ENCODE measurements around the gene TMC8.
"Not testable (repeated sequence)": the region's sequence is repeated elsewhere in the genome, so short reads cannot be mapped to it uniquely, and the experiment has no call there.

Gene TMC8, protein sequence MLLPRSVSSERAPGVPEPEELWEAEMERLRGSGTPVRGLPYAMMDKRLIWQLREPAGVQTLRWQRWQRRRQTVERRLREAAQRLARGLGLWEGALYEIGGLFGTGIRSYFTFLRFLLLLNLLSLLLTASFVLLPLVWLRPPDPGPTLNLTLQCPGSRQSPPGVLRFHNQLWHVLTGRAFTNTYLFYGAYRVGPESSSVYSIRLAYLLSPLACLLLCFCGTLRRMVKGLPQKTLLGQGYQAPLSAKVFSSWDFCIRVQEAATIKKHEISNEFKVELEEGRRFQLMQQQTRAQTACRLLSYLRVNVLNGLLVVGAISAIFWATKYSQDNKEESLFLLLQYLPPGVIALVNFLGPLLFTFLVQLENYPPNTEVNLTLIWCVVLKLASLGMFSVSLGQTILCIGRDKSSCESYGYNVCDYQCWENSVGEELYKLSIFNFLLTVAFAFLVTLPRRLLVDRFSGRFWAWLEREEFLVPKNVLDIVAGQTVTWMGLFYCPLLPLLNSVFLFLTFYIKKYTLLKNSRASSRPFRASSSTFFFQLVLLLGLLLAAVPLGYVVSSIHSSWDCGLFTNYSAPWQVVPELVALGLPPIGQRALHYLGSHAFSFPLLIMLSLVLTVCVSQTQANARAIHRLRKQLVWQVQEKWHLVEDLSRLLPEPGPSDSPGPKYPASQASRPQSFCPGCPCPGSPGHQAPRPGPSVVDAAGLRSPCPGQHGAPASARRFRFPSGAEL

DNA sequence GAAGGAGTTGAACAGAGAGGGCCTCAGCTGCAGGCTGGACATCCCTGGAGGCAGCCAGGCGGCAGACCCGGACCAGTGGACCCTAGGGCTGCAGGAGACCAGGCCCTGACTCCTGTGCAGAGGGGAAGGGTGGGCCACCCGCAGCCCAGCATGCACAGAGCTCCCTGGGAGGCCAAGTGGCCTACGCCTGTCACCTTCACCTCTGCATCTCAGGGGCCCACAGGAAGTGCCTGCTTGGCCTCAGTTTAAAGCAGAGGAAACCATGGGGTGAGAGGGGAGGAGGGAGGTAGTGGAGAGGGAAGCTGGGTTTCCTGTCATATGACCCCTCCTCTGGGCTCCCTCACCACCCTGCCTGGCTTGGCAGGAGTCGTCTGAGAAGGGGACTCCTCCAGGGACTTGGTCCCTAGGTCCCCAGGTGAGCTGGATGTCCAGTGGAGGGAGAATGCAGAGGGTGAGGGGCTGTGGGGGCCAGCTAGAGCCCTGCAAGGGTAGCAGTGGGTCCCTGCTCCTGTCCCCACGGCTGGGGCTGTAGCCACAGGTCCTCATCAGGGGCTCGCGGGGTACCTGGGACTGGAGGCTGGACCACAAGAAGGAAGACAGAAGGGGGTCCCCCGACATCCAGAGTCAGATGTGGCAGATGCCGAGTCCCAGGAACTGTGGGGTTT is at the start of gene TMC8:
Gene TMC8 (plus strand): TSS at position 335 of the 665 bp plus-strand sequence. CDS start 818 bp downstream, outside the sequence.
- DNase-seq (ENCODE audit: extremely low spot score, insufficient read length, low read depth) (no peak), FAIRE-seq (peak; percentile 98)

DNA sequence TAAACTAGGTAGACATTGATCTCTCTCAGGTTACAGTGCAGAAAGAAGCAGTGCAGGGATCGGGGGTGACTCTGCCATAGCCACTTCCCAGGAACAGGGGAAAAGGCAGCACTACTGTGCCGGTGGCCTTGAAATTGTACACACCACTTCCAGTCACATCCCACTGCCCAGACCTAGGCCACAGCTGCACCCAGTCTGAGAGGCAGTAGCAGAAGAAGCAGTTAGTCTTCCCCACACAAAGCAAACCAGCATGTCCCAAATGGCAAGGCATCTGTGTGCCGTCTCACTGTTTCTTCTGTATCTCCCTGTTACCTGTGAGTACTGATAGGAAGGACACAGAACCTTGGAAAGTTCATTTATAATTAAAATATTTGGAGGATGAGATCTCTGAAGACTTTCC is 49.0 kb upstream of the TMC8 start:
- no peak for FAIRE-seq
- no peak for DNase-seq (ENCODE audit: extremely low spot score, insufficient read length, low read depth)

DNA sequence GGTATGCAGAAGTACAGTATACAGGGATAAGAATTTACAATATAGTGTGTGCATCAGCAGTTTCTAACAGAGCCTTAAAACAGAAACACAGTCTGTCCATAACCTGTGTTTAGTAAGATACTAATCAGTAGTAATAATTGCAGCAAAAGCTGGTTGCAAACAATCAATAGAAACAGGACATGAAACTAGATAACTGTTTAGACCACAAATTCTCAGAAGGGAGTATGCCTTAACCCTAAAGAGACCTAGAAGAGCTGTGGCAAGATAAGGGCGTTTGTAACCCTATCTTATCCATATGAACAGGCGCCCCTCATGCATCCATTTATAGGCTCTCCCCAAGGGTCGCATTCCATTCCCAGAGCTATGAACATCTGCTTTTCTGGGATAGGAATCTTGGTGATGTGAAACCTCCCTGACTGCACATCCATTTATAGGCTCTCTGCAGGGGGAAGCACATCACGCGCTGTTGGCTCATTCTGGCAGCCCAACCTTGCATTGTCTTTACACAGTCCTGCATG is 48.2 kb upstream of the TMC8 start:
- not testable (repeated sequence) for FAIRE-seq; DNase-seq (ENCODE audit: extremely low spot score, insufficient read length, low read depth)

DNA sequence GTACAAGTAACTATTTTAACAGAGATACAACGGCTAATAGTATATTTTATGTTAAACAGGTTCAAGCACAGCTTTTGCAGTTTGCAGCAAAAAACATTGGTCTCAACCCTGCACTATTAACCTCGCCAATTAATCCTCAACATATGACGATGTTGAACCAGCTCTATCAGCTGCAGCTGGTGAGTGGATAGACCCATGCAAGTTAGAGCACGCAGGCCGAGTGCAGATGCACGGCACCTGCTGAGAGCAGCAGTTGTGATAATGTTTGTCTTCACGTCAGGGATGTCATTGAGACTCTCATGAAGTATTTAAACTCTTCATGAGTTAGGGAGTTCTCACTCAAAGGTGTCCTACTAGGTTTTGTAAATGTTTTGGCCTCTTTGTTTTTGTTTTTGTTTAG is 47.6 kb upstream of the TMC8 start:
- DNase-seq (ENCODE audit: extremely low spot score, insufficient read length, low read depth) (no peak), FAIRE-seq (no peak)

DNA sequence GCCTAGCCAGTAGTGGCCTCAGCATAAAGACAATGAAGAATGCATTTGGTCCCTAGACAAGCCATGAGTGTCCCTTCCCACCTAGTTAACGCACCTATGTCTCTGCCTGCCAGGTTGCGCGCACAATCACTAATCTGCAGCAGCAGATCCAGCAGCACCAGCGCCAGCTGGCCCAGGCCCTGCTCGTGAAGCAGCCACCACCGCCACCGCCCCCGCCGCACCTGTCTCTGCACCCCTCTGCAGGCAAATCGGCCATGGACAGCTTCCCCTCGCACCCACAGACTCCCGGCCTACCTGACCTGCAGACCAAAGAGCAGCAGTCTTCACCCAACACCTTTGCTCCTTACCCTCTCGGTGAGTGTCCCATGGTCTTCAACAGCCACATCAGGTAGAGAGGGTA is 43.8 kb upstream of the TMC8 start:
- no peak for DNase-seq (ENCODE audit: extremely low spot score, insufficient read length, low read depth)
- FAIRE-seq, result no peak

DNA sequence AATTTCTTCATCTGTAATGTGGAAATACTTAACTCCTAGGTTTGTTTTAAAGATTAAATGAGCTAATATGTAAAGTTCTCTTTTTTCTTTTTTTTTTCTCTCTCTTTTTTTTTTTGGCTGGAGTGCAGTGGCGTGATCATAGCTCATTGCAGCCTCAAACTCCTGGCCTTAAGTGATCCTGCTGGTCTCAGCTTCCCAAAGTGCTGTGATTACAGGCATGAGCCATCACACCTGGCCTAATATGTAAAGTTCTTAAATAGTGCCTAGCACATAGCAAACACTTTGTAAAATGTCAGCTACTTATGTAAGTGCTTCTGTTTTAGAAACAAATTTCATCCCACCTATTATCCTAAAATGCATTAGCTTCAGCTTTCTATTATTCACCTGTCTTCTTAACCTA is 42.0 kb upstream of the TMC8 start:
- FAIRE-seq (no peak), DNase-seq (ENCODE audit: extremely low spot score, insufficient read length, low read depth) (no peak)

DNA sequence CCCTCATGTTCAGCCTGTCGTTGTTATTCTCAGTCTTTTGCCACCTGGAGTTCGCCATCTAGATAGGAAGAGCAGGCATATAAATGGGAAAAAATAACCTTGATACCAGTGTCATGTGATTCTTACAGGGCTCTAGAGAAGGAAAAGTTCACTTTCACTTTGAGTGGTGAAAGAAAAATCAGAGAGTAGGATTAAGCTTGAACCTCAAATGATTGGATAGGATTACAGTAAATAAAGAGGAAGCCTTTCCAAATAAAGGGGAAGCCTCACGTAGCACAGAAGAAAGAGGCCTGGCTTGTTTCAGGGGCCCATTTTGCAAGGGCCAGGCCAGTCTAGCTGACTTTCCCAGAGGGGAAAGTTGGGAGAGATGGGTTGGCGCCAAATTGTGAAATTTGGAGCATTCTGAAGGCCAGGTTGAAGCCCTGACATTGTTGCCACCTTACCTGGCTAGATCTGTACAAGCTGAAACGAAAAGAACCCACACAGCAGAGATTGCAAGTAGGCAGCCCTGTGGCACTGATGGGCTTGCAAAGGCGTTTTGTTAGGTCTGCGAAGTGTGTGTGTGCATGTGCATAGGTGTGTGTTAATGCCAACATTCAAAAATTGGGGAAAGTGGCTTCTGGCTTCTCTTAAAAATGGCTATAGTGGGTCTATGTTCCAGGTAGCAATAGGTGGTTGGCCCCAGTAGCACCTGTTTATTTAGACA is 40.8 kb upstream of the TMC8 start:
- DNase-seq (ENCODE audit: extremely low spot score, insufficient read length, low read depth), result no peak
- FAIRE-seq, result no peak

DNA sequence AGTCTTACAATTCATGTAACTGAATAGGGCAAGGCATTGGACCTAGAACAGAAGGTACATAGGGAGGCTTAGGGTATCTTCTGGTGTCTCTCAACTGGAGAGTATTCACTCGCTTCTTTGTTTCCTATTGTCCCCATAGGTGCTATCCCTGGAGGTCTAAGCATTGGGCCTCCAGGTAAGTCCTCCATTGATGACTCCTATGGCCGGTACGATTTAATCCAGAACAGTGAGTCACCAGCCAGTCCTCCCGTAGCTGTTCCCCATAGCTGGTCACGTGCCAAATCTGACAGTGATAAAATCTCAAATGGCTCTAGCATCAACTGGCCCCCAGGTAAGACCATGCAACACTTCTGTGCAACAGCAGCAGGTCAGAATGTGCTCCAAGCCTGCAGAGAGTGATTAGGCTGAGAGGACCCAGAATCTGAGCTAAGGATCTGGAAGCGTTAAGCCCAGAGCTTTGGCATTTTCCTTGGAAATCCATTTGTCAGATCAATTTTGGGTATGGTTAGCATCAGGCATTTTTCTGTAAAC is 37.7 kb upstream of the TMC8 start:
- DNase-seq (ENCODE audit: extremely low spot score, insufficient read length, low read depth) (no peak), FAIRE-seq (no peak)

DNA sequence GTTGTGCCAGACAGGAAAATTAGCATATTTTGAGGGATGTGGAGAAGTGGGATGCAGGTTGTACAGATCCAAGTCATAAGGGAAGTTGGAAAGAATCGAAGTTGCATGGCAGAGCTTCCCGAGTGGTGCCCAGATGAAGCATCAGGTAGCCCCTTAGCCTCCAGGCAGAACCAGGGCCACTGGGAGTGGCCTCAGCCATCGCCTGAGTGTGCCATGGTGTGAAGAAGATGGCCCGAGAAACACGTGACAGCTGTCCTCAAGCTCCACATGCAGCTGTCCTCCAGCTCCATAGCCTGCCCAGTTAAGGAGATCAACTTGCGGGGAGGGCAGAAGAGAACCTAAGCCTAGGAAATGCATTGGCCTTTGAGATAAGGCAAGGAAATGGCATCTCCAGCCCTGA is 35.5 kb upstream of the TMC8 start:
- DNase-seq (ENCODE audit: extremely low spot score, insufficient read length, low read depth) (no peak), FAIRE-seq (no peak)

DNA sequence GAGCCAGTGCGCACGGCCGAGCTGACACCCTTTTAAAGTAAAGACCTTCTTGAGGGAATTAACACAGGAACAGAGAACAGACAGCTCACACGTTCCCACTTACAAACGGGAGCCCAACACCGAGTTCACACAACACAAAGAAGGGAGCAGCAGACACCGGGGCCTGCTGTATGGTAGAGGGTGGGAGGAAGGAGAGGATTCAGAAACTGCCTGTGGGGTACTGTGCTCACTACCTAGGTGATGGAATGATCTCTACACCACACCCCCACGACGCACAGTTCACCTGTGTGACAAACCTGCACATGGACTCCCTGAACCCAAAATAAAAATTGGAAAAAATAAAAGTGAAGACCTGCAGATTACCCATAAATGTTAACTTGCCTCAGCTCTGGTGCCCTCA is 34.5 kb upstream of the TMC8 start:
- DNase-seq (ENCODE audit: extremely low spot score, insufficient read length, low read depth) (no peak), FAIRE-seq (no peak)

DNA sequence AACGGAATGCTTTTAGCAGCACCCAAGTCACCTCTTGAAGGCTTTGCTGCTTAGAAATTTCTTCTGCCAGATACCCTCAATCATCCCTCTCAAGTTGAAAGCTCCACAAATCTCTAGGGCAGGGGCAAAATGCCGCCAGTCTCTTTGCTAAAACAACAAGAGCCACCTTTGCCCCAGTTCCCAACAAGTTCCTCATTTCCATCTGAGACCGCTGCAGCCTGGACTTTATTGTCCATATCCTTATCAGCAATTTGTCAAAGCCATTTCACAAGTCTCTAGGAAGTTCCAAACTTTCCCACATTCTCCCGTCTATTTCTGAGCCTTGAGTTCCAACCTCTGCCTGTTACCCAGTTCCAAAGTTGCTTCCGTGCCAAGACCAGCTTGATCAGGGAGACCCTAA is 29.5 kb upstream of the TMC8 start:
- no peak for FAIRE-seq
- no peak for DNase-seq (ENCODE audit: extremely low spot score, insufficient read length, low read depth)

DNA sequence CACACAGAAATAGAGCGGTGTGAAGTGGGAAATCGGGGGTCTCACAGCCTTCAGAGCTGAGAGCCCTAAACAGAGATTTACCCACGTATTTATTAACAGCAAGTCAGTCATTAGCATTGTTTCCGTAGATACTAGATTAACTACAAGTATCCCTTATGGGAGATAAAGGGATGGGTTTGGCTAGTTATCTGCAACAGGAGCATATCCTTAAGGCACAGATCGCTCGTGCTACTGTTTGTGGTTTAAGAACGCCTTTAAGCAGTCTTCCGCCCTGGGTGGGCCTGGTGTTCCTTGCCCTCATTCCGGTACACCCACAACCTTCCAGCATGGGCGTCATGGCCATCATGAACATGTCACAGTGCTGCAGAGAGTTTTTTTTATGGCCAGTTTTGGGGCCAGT is 29.0 kb upstream of the TMC8 start:
- FAIRE-seq (no peak), DNase-seq (ENCODE audit: extremely low spot score, insufficient read length, low read depth) (no peak)

DNA sequence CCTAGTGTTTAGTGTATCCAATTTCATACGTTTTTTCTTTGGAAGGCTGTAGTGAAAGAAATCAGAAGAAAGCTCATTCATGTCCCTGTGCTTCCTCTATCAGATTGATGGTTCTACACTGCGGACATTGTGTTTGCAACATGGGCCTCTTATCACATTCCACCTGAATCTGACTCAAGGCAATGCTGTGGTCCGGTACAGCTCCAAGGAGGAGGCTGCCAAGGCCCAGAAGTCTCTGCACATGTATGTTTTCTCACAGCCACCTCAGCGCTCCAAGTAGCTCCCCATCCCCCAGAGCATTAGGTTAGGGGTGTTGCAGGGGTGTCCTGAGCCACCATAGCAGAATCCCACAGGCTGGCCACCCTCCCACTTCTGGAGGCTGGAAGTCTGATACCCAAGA is 27.3 kb upstream of the TMC8 start:
- FAIRE-seq, result no peak
- no peak for DNase-seq (ENCODE audit: extremely low spot score, insufficient read length, low read depth)

DNA sequence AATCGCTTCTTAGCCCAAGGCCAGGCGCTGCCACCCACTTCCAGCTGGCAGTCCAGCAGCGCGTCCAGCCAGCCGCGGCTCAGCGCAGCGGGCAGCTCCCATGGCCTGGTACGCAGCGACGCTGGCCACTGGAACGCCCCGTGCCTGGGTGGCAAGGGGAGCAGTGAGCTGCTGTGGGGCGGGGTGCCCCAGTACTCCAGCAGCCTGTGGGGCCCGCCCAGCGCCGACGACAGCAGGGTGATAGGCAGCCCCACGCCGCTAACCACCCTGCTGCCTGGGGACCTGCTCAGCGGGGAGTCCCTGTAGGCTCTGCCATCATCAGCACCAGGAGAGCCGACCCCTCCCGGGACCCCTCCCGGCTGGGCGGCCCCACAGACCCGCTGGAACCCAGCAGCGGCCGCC is 26.0 kb upstream of the TMC8 start:
- DNase-seq (ENCODE audit: extremely low spot score, insufficient read length, low read depth), result no peak
- no peak for FAIRE-seq

DNA sequence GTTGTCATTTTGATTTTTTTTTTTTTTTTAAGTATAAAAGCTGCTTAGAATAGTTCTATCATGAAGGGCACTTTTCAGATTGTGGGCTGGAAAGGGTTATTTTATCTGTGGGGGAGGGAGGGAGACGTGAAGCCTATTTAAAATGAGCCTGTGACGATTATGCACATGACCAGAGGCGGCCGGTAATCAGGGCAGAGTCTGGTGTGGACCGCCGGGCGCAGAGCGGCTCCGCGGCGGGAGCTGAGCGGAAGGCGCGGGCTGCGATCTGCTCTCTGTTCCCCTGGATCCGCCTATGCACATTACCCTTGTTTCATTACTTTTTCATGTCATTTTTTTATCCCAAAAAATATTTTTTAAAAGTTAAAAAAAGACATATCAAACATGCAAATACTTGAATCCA is 25.5 kb upstream of the TMC8 start:
- FAIRE-seq (no peak), DNase-seq (ENCODE audit: extremely low spot score, insufficient read length, low read depth) (no peak)

DNA sequence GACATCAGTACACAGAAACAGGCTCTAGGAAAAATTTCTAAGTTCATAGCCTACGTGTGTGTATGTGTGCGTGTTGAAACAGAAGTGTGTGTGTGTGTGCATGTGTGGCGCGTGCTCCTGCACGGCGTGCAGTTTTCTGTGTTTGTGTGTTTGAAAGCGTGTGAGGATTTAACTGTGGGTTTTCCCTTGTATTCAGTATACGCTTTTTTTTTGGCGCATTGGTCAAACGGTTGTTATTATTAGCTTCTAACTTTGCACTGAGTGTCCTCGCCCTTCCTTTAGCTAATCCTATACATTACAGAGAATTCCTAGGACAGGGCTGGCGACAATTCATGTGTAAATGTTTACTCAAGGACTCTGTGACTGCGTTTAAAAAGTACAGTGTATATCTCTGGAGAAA is 25.0 kb upstream of the TMC8 start:
- DNase-seq (ENCODE audit: extremely low spot score, insufficient read length, low read depth) (no peak), FAIRE-seq (no peak)

DNA sequence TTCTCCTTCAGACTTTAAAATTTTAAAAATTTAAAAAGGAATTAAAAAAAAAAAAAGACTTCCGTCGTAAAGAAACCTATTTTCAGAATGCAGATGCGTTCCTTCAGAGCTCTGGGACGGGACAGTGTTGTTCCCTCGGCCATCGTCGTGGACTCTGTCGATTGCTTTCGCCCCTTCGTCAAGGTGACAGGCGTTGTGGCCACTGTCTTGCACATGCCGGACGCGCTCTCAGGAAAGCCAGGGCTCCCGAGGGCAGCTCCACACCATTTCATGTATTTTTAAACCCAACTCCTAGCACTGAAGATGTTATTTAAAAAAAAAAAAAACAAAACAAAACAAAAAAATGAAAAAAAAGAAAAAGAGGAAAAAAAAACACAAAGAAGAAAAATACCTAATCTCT is 24.4 kb upstream of the TMC8 start:
- no peak for FAIRE-seq
- DNase-seq (ENCODE audit: extremely low spot score, insufficient read length, low read depth), result no peak

DNA sequence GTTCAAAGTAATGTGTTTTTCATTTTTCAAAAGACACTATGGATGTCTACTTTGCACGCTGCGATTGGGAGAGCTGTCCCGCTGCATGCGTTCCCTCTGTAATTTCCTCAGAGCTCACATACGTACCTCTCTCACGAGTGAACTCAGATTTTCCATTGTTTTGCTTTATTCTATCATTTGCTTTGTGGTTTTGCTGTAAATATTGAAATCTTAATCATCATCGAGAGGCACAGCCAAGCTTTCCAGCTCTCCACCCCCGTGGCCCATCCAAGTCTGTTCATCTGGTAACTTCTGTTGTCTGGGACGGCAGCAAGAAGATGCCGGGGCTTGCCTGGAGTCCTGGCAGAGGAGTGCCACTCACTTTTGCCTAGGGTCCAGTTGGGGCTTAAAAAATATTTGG is 23.1 kb upstream of the TMC8 start:
- DNase-seq (ENCODE audit: extremely low spot score, insufficient read length, low read depth) (no peak), FAIRE-seq (no peak)

DNA sequence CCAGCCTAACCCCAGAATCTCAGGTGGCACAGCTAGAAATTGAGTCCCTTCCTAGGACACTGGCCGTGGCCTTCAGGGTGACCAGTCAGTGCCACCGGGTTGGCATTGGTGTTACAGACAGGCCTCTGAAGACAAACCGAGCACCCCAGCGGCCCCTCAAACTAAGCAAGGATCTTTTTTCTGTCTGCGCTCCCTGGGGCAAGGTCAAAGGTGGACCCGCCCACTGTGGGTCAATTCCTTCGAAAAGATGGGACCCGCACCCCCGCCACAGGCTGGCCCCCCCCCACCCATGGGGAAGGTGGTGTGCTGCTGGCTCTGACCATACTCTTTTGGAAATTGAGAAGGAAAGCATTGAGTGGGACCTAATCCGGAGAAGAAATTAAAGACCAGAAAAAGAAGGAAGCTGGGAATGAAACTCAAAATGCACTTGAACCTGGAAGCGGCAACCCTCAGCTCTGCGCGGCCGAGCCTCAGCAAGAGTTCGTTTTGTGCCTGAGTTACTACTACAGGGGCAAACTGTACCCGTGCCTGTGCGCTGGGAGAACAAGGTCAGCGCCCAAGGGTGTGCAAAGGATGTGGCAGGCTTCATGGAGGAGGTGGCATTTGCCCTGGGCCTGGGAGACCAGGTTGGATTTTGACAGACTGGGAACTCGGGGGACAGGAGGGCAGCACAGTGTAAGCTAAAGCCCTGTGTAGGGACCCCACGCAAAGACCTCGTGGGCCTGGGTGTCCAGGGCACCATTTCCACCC is 22.4 kb upstream of the TMC8 start:
- FAIRE-seq (no peak), DNase-seq (ENCODE audit: extremely low spot score, insufficient read length, low read depth) (no peak)
